Neural cell (in vitro differentiated cells): ENCODE results near the gene IDS. TPM values are rescaled to one million over a fixed set of nuclear protein-coding genes. Genes with fewer than 3 reads are reported as not detected.
"Not testable (repeated sequence)": the region's sequence is repeated elsewhere in the genome, so short reads cannot be mapped to it uniquely, and the experiment has no call there.

Source experiments
- H2AFZ ChIP-seq: fragments of 200-600, 300-800 bp; sonication (generic), shearing (Covaris generic); 2 replicates; pipeline ENCODE4 v1.6.0; 2014; ENCODE audit warnings: low read depth, mild to moderate bottlenecking, antibody characterized with exemption, low read length, moderate library complexity
- H3F3A ChIP-seq: fragments of 200-600 bp; shearing (Covaris generic); 2 replicates; pipeline ENCODE4 v1.6.1; 2016; ENCODE audit warnings: mild to moderate bottlenecking, moderate library complexity, mixed read lengths, antibody characterized with exemption, low read length; ENCODE audit not compliant: insufficient read depth, poor library complexity, severe bottlenecking
- H3K27ac ChIP-seq: fragments of 200-600, 300-800 bp; sonication (generic), shearing (Covaris generic); 2 replicates; pipeline ENCODE4 v1.5.1; 2014; ENCODE audit warnings: mild to moderate bottlenecking, low read length, moderate library complexity
- H3K27me3 ChIP-seq: fragments of 300-800, 200-600 bp; sonication (generic), shearing (Covaris generic); 2 replicates; pipeline ENCODE4 v1.6.0; 2014; ENCODE audit warnings: mild to moderate bottlenecking, low read depth, low read length, moderate library complexity; ENCODE audit not compliant: insufficient read depth
- H3K36me3 ChIP-seq: fragments of 300-800, 200-600 bp; sonication (generic), shearing (Covaris generic); 2 replicates; pipeline ENCODE4 v1.5.1; 2014; ENCODE audit warnings: mild to moderate bottlenecking, antibody characterized with exemption, low read length, moderate library complexity; ENCODE audit not compliant: insufficient read depth
- H3K4me2 ChIP-seq: fragments of 300-800, 200-600 bp; sonication (generic), shearing (Covaris generic); 2 replicates; pipeline ENCODE4 v1.6.0; 2014; ENCODE audit warnings: mild to moderate bottlenecking, low read length
- H3K4me3 ChIP-seq: fragments of 300-800, 200-600 bp; sonication (generic), shearing (Covaris generic); 2 replicates; pipeline ENCODE4 v1.5.1; 2014; ENCODE audit warnings: mild to moderate bottlenecking, low read length, moderate library complexity
- H3K79me2 ChIP-seq: fragments of 200-600 bp; shearing (Covaris generic); replicated peaks from 2 replicates; pipeline ENCODE4 v1.6.0; 2014; ENCODE audit warnings: mild to moderate bottlenecking, low read length, moderate library complexity; ENCODE audit not compliant: insufficient read depth
- H3K9ac ChIP-seq: fragments of 300-800, 200-600 bp; sonication (generic), shearing (Covaris generic); 2 replicates; pipeline ENCODE4 v1.6.1; 2016; ENCODE audit warnings: mild to moderate bottlenecking, low read length, mixed read lengths
- H3K9me2 ChIP-seq: fragments of 200-600 bp; shearing (Covaris generic); 2 replicates; pipeline ENCODE4 v1.6.1; 2016; ENCODE audit warnings: mild to moderate bottlenecking, low read length, mixed read lengths; ENCODE audit not compliant: insufficient read depth
- H3K9me3 ChIP-seq: fragments of 200-600, 300-800 bp; sonication (generic), shearing (Covaris generic); 2 replicates; pipeline ENCODE4 v1.6.1; 2016; ENCODE audit warnings: mild to moderate bottlenecking, mixed run types, low read length, moderate library complexity, mixed read lengths
- H4K20me1 ChIP-seq: fragments of 200-600 bp; shearing (Covaris generic); 2 replicates; pipeline ENCODE4 v1.6.1; 2016; ENCODE audit warnings: mild to moderate bottlenecking, mixed run types; ENCODE audit not compliant: insufficient read depth
- CTCF ChIP-seq: fragments of 450-650 bp; IDR thresholded peaks from 2 replicates; pipeline ENCODE4 v1.5.1; 2014; ENCODE audit warnings: antibody characterized with exemption, mild to moderate bottlenecking, moderate library complexity; ENCODE audit not compliant: poor library complexity, severe bottlenecking
- EP300 ChIP-seq: fragments of 450-650 bp; conservative IDR thresholded peaks from 2 replicates; pipeline ENCODE4 v1.6.1; 2014; ENCODE audit warnings: antibody characterized with exemption, mild to moderate bottlenecking, moderate library complexity; ENCODE audit not compliant: poor library complexity, severe bottlenecking
- EZH2 ChIP-seq: fragments of 200-600, 300-800 bp; shearing (Covaris generic), sonication (generic); IDR thresholded peaks from 2 replicates; pipeline ENCODE4 v1.6.1; 2014; ENCODE audit warnings: antibody characterized with exemption, low read length, borderline replicate concordance, mild to moderate bottlenecking; ENCODE audit not compliant: insufficient read depth, poor library complexity, severe bottlenecking
- MXI1 ChIP-seq: fragments of 450-650 bp; conservative IDR thresholded peaks from 2 replicates; pipeline ENCODE4 v1.6.1; 2014; ENCODE audit warnings: antibody characterized with exemption, mild to moderate bottlenecking; ENCODE audit not compliant: poor library complexity, severe bottlenecking
- POLR2AphosphoS5 ChIP-seq: IDR thresholded peaks from 2 replicates; pipeline ENCODE4 v1.6.1; 2012
- RAD21 ChIP-seq: fragments of 450-650 bp; conservative IDR thresholded peaks from 2 replicates; pipeline ENCODE4 v1.6.1; 2014; ENCODE audit warnings: antibody characterized with exemption, mild to moderate bottlenecking, moderate library complexity
- SMC3 ChIP-seq: fragments of 450-650 bp; conservative IDR thresholded peaks from 2 replicates; pipeline ENCODE4 v1.6.1; 2014; ENCODE audit warnings: antibody characterized with exemption, mild to moderate bottlenecking, moderate library complexity; ENCODE audit not compliant: poor library complexity
- TAF1 ChIP-seq: IDR thresholded peaks from 2 replicates; pipeline ENCODE4 v1.6.1; 2012; ENCODE audit warnings: low read depth
- polyA plus RNA-seq: library from polyadenylated mRNA; depleted of rRNA; stranded (reverse); fragments of >200 nt; gene quantifications from 2 replicates; pipeline ENCODE4 v1.2.3, GENCODE V29; 2014
- TF ChIP-seq, protein P1 (sequence below): IDR thresholded peaks from 2 replicates; pipeline ENCODE4 v1.6.1; 2012; ENCODE audit warnings: borderline replicate concordance

IDS gene
- polyA plus RNA-seq, 1 donor from 2014 or later: 52.0 TPM

DNA sequence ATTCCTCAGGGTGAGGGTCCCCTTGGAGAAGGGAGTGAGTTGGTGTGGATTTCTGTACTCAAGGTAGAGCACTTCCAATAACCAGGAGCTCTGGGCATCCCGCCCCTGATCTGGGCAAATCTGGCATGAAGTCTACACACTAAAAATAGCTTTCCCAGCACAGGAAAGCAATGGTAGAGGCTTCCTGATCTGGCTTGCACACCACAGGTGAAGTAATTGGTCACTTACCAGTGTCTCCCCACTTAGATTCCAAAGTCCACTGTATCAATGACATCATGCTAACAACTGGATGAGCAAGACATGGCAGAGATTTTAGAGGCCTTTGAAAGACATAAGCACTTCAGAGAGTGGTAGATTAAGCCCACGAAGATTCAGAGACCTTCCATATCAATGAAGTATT lies 17.8 kb upstream of the IDS start:
- H3K9me3 ChIP-seq: no peaks in the 10 kb centered on the region
- H3K4me2 ChIP-seq: no peak overlapping the region
- H3K4me3 ChIP-seq: no peak overlapping the region
- H3K36me3 ChIP-seq: no peaks in the 10 kb centered on the region
- H3F3A ChIP-seq: no peaks in the 10 kb centered on the region
- no peaks in the 10 kb centered on the region for H3K9me2 ChIP-seq
- no peak for TF ChIP-seq POLR2AphosphoS5
- no peaks in the 10 kb centered on the region for H4K20me1 ChIP-seq
- H3K79me2 ChIP-seq: no peaks in the 10 kb centered on the region
- H3K27me3 ChIP-seq: no peaks in the 10 kb centered on the region
- H3K27ac ChIP-seq: no peak overlapping the region
- no peak overlapping the region for H2AFZ ChIP-seq
- no peak overlapping the region for H3K9ac ChIP-seq

DNA sequence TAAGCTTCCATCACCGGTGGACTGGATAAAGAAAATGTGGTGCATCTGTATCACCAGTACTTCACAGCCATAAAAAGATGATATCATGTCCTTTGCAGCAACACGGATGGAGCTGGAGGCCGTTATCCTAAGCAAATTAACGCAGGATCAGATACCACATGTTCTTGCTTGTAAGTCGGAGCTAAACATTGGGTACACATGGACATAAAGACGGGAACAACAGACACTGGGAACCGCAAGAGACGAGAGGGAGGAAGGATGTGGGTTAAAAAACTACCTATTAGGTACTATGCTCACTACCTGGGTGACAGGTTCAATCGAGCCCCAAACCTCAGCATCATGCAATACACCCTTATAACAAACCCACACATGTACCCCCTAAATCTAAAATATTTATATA lies 16.3 kb upstream of the IDS start:
- Histone ChIP-seq H3K27me3 (no peaks in the 10 kb centered on the region), H2AFZ (no peak overlapping the region), H3K4me3 (no peak overlapping the region), H3F3A (no peaks in the 10 kb centered on the region), H3K9me2 (no peaks in the 10 kb centered on the region), H3K36me3 (no peaks in the 10 kb centered on the region), H3K27ac (no peak overlapping the region), H3K4me2 (no peak overlapping the region), H3K9ac (no peak overlapping the region), H3K79me2 (no peaks in the 10 kb centered on the region), H4K20me1 (no peaks in the 10 kb centered on the region), H3K9me3 (no peaks in the 10 kb centered on the region)
- no peak for TF ChIP-seq EZH2
- no peak for TF ChIP-seq CTCF
- no peak for TF ChIP-seq TAF1
- TF ChIP-seq RAD21: no peak
- TF ChIP-seq, protein P1, sequence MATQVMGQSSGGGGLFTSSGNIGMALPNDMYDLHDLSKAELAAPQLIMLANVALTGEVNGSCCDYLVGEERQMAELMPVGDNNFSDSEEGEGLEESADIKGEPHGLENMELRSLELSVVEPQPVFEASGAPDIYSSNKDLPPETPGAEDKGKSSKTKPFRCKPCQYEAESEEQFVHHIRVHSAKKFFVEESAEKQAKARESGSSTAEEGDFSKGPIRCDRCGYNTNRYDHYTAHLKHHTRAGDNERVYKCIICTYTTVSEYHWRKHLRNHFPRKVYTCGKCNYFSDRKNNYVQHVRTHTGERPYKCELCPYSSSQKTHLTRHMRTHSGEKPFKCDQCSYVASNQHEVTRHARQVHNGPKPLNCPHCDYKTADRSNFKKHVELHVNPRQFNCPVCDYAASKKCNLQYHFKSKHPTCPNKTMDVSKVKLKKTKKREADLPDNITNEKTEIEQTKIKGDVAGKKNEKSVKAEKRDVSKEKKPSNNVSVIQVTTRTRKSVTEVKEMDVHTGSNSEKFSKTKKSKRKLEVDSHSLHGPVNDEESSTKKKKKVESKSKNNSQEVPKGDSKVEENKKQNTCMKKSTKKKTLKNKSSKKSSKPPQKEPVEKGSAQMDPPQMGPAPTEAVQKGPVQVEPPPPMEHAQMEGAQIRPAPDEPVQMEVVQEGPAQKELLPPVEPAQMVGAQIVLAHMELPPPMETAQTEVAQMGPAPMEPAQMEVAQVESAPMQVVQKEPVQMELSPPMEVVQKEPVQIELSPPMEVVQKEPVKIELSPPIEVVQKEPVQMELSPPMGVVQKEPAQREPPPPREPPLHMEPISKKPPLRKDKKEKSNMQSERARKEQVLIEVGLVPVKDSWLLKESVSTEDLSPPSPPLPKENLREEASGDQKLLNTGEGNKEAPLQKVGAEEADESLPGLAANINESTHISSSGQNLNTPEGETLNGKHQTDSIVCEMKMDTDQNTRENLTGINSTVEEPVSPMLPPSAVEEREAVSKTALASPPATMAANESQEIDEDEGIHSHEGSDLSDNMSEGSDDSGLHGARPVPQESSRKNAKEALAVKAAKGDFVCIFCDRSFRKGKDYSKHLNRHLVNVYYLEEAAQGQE: no peak
- no peak for TF ChIP-seq SMC3
- no peak for TF ChIP-seq EP300
- no peak for TF ChIP-seq POLR2AphosphoS5
- TF ChIP-seq MXI1: no peak

DNA sequence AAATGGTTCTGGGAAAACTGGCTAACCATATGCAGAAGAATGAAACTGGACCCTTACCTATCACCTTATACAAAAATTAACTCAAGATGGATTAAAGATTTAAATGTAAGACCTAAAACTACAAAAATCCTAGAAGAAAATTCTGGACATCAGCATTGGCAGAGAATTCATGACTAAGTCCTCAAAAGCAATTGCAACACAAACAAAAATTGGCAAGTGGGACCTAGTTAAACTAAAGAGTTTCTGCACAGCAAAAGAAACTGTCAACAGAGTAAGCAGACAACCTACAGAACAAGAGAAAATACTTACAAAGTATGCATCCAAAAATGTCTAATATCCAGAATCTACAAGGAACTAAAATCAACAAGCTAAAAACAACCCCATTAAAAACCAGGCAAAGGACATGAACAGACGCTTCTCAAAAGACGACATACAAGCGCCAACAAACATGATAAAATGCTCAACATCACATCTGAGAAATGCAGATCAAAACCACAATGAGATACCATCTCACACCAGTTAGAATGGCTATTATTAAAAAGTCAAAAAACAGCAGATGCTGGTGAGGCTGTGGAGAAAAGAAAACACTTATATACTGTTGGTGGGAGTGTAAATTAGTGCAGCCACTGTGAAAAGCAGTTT lies 15.7 kb upstream of the IDS start:
- H3K79me2 ChIP-seq, H3K36me3 ChIP-seq, H2AFZ ChIP-seq, H3K4me3 ChIP-seq, H4K20me1 ChIP-seq, H3K27ac ChIP-seq, H3F3A ChIP-seq, H3K9me3 ChIP-seq, H3K9me2 ChIP-seq, H3K27me3 ChIP-seq, H3K4me2 ChIP-seq, H3K9ac ChIP-seq: not testable (repeated sequence)
